ENCODE data around the gene HAND1.

DNA sequence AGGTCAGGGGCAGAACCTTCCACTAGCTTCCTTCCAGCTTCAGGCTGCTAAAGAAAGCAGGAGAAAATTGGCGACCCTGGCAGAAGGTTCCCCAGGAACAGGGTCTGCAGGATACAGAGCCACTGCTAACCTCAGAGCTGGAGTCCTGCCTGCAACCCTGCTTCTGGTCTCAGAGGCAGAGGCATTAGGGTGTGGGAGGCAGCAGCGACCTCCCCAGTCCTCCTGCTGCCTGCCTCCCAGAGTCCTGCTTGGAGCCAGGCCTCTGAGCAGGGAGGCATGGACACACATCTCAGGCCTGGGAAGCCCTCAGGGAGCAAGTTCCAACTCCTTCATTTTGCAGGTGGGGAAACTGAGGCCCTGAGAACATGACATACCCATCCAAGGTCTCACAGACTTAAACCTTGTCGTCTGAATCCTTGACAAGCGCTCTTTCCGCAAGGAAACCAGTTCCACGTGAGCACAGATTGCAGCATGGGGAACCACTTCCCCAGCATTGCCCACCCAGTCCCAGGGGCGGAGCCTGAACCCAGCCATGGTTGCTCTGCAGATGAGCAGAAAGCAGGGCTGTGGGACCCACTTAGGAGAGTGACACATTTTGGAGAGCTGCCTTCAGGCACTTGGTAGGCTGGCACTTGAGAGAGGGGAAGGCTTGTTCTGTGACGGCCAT lies 28.2 kb upstream of the HAND1 start:
- TF ChIP-seq HDAC1 (IDR thresholded peaks at IDR 0.05) (no peak), POLR2A (conservative IDR thresholded peaks at IDR 0.05) (no peak), PML (IDR thresholded peaks at IDR 0.05; ENCODE audit: low read length) (no peak), RBFOX2 (IDR thresholded peaks at IDR 0.05; ENCODE audit: low read depth, low read length) (no peak), ZNF232 (CRISPR knock-in tag; IDR thresholded peaks at IDR 0.05) (no peak), TAF1 (IDR thresholded peaks at IDR 0.05; ENCODE audit: control insufficient read depth, extremely low read depth, insufficient read depth, low read length, severe bottlenecking) (no peak), FOXA3 (CRISPR knock-in tag; conservative IDR thresholded peaks at IDR 0.05 in 1 of 2, IDR thresholded peaks at IDR 0.05 in 1 of 2) (no peak)
- TF ChIP-seq, protein P1, sequence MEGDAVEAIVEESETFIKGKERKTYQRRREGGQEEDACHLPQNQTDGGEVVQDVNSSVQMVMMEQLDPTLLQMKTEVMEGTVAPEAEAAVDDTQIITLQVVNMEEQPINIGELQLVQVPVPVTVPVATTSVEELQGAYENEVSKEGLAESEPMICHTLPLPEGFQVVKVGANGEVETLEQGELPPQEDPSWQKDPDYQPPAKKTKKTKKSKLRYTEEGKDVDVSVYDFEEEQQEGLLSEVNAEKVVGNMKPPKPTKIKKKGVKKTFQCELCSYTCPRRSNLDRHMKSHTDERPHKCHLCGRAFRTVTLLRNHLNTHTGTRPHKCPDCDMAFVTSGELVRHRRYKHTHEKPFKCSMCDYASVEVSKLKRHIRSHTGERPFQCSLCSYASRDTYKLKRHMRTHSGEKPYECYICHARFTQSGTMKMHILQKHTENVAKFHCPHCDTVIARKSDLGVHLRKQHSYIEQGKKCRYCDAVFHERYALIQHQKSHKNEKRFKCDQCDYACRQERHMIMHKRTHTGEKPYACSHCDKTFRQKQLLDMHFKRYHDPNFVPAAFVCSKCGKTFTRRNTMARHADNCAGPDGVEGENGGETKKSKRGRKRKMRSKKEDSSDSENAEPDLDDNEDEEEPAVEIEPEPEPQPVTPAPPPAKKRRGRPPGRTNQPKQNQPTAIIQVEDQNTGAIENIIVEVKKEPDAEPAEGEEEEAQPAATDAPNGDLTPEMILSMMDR (IDR thresholded peaks at IDR 0.05 in 2 of 3, conservative IDR thresholded peaks at IDR 0.05 in 1 of 3; ENCODE audit: insufficient read depth in 2 of 3, low read depth in 1 of 3, low read length in 3 of 3) = no peak
